ENCODE results near the gene ARHGDIG. TPM values are rescaled to one million over a fixed set of nuclear protein-coding genes. Genes with fewer than 3 reads are reported as not detected.

ARHGDIG gene
- polyA plus RNA-seq (2011; rRNA removed) (0.22 and 0.51 TPM in 2 replicates), polyA minus RNA-seq (2011; rRNA and poly(A)+ RNA removed) (not detected in 2 replicates)

DNA sequence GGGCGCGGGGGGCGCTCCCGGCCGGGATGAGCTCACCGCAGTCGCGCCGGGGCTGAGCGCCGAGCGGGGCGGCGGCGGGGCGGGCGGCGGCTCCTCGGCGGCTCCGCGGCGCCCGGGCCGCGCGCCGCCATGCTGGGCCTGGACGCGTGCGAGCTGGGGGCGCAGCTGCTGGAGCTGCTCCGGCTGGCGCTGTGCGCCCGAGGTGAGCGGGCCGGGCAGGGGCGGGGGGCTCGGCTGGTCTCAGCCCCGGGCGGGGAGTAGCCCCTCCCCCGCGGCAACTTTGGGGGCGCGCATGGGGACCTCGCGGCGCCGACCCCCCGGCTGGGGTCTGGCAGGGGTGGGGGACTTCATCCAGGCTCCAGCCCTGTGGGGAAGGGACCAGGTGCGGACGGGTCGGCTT is at the start of gene ARHGDIG:
ARHGDIG (plus strand) TSS at position 40 of the 400 bp plus-strand sequence; CDS start at position 130, 90 bp downstream.
- H3K4me3 ChIP-seq (ENCODE audit: low read depth, low read length), result peak within 1 kb of the TSS; percentile 16; the same call in 1 of the 2 replicates
- POLR2A ChIA-PET, result no interaction called here
- H3K36me3 ChIP-seq (ENCODE audit: control insufficient read depth, insufficient read depth, low read length), result no peaks in the 10 kb centered on the region
- TF ChIP-seq, protein P1, sequence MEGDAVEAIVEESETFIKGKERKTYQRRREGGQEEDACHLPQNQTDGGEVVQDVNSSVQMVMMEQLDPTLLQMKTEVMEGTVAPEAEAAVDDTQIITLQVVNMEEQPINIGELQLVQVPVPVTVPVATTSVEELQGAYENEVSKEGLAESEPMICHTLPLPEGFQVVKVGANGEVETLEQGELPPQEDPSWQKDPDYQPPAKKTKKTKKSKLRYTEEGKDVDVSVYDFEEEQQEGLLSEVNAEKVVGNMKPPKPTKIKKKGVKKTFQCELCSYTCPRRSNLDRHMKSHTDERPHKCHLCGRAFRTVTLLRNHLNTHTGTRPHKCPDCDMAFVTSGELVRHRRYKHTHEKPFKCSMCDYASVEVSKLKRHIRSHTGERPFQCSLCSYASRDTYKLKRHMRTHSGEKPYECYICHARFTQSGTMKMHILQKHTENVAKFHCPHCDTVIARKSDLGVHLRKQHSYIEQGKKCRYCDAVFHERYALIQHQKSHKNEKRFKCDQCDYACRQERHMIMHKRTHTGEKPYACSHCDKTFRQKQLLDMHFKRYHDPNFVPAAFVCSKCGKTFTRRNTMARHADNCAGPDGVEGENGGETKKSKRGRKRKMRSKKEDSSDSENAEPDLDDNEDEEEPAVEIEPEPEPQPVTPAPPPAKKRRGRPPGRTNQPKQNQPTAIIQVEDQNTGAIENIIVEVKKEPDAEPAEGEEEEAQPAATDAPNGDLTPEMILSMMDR (IDR thresholded peaks at IDR 0.05; ENCODE audit: insufficient read depth, low read depth, low read length), result no peak
- H3K27me3 ChIP-seq (ENCODE audit: control insufficient read depth, insufficient read depth, low read length), result no peaks in the 10 kb centered on the region; the same call in 1 of the 2 replicates
- CTCF ChIA-PET, result interaction anchor here (1.0 kb wide), 1 partner anchor 82 kb away, joined by 4 read pairs; no protein-coding TSS in a partner anchor
- no peak for DNase-seq (ENCODE audit: low read depth)

DNA sequence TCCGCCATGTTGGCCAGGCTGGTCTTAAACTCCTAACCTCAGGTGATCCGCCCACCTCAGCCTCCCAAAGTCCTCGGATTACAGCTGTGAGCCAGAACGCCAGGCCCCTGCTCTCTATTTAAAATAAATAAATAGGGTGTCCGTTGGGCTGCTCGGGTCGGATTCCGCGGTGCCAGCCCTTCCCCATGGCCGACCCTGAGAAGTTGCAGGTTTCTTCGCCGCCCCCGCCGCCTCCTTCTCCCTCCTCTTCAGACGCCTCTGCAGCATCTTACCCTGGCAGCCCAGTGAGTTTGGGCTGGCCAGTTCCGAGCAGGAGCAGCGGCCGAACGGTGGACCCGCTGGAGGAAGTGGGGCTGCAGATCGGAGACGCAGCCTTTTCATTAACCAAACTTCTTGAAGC is 49.4 kb upstream of the ARHGDIG start:
- H3K4me3 ChIP-seq (ENCODE audit: low read depth, low read length), result no peak overlapping the region
- ChIA-PET POLR2A (no interaction called here), CTCF (no interaction called here)
- DNase-seq (ENCODE audit: low read depth), result no peak
- TF ChIP-seq, protein P1 (IDR thresholded peaks at IDR 0.05; ENCODE audit: insufficient read depth, low read depth, low read length), result no peak
- peaks cover 4% of the 10 kb centered on the region for H3K36me3 ChIP-seq (ENCODE audit: control insufficient read depth, insufficient read depth, low read length)
- no peaks in the 10 kb centered on the region for H3K27me3 ChIP-seq (ENCODE audit: control insufficient read depth, insufficient read depth, low read length)

DNA sequence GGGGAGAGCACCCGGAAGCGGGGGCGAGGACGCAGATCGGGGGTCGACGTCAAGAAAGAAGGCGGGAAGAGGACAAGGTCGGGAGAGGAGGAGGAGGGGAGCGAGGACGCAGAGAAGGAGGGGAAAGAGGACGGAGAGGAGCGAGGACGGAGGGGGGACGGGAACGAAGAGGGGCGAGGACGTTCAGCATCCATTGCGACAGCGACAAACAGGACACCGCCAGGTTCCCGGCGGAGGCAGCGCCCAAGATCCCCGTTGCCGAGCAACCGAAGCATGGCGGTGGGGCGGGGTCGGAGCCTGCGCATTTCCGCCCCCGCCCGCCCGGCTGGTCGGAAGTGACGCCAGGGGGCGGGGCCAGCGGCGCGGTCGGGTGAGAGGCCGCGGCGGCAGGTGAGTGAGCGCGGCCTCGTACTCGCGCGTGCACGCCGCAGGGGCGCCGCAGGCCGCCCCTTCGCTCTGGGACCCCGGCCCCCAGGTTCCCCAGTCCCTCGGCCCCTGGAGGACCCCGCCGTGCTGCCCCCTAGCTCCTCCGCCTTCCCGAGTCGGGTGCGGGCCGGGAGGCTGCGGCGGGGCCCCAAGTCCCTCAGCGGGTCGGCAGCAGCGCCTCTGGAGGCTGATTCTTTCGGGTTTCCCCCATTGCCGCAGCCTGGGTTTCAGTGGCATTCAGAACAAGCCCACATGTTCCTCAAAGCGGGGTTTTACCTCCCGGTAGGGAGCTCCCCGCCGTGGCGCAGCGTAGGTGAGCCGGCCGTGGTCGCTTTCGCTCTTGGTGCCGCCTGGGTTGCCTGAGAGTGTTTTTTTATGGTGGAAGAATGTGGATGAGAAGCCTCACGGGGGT is 45.7 kb upstream of the ARHGDIG start, which contains the start of gene FAM234A:
FAM234A (plus strand) TSS at position 354 of the 838 bp plus-strand sequence. CDS start 19,593 bp downstream, outside the sequence.
- peak within 1 kb of the TSS; percentile 75 for H3K4me3 ChIP-seq (ENCODE audit: low read depth, low read length)
- H3K36me3 ChIP-seq (ENCODE audit: control insufficient read depth, insufficient read depth, low read length), result no peaks in the 10 kb centered on the region
- no peaks in the 10 kb centered on the region for H3K27me3 ChIP-seq (ENCODE audit: control insufficient read depth, insufficient read depth, low read length)
- POLR2A ChIA-PET, result no interaction called here
- CTCF ChIA-PET, result interaction anchor here (0.8 to 1.4 kb wide), 3 partner anchors 12 to 35 kb away, joined by 3 read pairs; no protein-coding TSS in a partner anchor
- peak; percentile 47 for DNase-seq (ENCODE audit: low read depth)
- TF ChIP-seq, protein P1 (IDR thresholded peaks at IDR 0.05; ENCODE audit: insufficient read depth, low read depth, low read length), result peak; percentile 49

DNA sequence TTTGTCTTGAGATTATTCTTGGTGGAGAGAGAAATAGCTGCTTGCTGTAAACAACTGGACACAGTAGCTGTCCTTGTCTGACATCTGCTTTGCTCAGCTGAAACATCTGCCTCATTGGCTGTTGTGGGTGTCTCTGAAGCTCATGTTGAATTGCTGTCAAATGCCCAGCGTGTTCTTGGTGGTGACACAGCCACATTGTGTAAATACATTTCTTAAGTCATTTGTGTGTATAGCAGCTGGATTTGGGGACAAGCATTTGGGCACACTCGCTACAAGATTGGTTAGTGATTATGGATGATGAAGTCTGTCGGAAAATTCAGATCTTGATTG is 40.5 kb upstream of the ARHGDIG start:
- DNase-seq (ENCODE audit: low read depth), result no peak
- Histone ChIP-seq H3K27me3 (ENCODE audit: control insufficient read depth, insufficient read depth, low read length) (no peaks in the 10 kb centered on the region), H3K4me3 (ENCODE audit: low read depth, low read length) (no peak overlapping the region), H3K36me3 (ENCODE audit: control insufficient read depth, insufficient read depth, low read length) (no peaks in the 10 kb centered on the region)
- TF ChIP-seq, protein P1 (IDR thresholded peaks at IDR 0.05; ENCODE audit: insufficient read depth, low read depth, low read length), result no peak
- CTCF ChIA-PET, result no interaction called here
- POLR2A ChIA-PET, result interaction anchor here (0.7 kb wide), 1 partner anchor 1914 kb away, joined by 3 read pairs; no protein-coding TSS in a partner anchor

DNA sequence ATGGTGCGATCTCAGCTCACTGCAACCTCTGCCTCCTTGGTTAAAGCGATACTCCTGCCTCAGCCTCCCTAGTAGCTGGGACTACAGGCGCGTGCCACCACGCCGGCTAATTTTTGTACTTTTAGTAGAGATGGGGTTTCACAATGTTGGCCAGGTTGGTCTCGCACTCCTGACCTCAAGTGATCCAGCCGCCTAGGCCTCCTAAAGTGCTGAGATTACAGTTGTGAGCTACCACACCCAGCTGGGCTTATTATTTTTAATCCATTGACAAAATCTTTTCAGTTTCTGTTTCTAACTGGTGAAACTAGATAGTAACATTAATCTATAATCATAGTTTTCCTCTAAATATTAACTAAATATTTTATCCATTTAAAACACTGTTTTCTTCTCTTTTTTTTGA is 39.8 kb upstream of the ARHGDIG start:
- ChIA-PET CTCF (no interaction called here), POLR2A (no interaction called here)
- no peak for DNase-seq (ENCODE audit: low read depth)
- Histone ChIP-seq H3K36me3 (ENCODE audit: control insufficient read depth, insufficient read depth, low read length) (no peaks in the 10 kb centered on the region), H3K27me3 (ENCODE audit: control insufficient read depth, insufficient read depth, low read length) (no peaks in the 10 kb centered on the region), H3K4me3 (ENCODE audit: low read depth, low read length) (no peak overlapping the region)
- TF ChIP-seq, protein P1 (IDR thresholded peaks at IDR 0.05; ENCODE audit: insufficient read depth, low read depth, low read length), result no peak

Data from BJ (cell line).